OCI-LY3 (cell line): Measurements from ENCODE around the gene CD58.

Experiments used
- H2AFZ ChIP-seq: fragments of 200-600, 300-600 bp; shearing (Covaris generic); 2 replicates; pipeline ENCODE4 v1.6.0; 2014; ENCODE audit warnings: antibody characterized with exemption, low read depth, low read length
- H3K27ac ChIP-seq: fragments of 200-600, 300-600 bp; sonication (generic); 2 replicates; pipeline ENCODE4 v1.5.1; 2014; ENCODE audit warnings: mild to moderate bottlenecking, low read length, moderate library complexity, mixed read lengths
- H3K27me3 ChIP-seq: fragments of 200-600, 300-600 bp; sonication (generic); 2 replicates; pipeline ENCODE4 v1.6.1; 2014; ENCODE audit warnings: low read depth, low read length, mixed read lengths
- H3K36me3 ChIP-seq: fragments of 200-600, 300-600 bp; sonication (generic); replicated peaks from 2 replicates; pipeline ENCODE3; 2014; ENCODE audit warnings: low read depth, low read length, mixed read lengths
- H3K4me1 ChIP-seq: fragments of 300-600, 200-600 bp; sonication (generic); 2 replicates; pipeline ENCODE4 v1.6.1; 2014; ENCODE audit warnings: low read length, mixed read lengths
- H3K4me2 ChIP-seq: fragments of 200-600, 300-600 bp; sonication (generic); 2 replicates; pipeline ENCODE4 v1.6.1; 2014; ENCODE audit warnings: low read length, mixed read lengths
- H3K4me3 ChIP-seq: fragments of 300-600, 200-600 bp; sonication (generic); 2 replicates; pipeline ENCODE4 v1.5.1; 2014; ENCODE audit warnings: antibody characterized with exemption, mild to moderate bottlenecking, low read length, moderate library complexity
- H3K79me2 ChIP-seq: fragments of 300-600, 200-600 bp; shearing (Covaris generic); 2 replicates; pipeline ENCODE4 v1.6.1; 2014; ENCODE audit warnings: mild to moderate bottlenecking, low read length, mixed read lengths
- H3K9ac ChIP-seq: fragments of 300-600, 200-600 bp; shearing (Covaris generic); 2 replicates; pipeline ENCODE4 v1.6.0; 2014; ENCODE audit warnings: mild to moderate bottlenecking, low read length, moderate library complexity
- H3K9me3 ChIP-seq: fragments of 200-600, 300-600 bp; shearing (Covaris generic); 2 replicates; pipeline ENCODE4 v1.6.1; 2014; ENCODE audit warnings: low read length, mixed read lengths; ENCODE audit not compliant: insufficient read depth
- H4K20me1 ChIP-seq: fragments of 200-600, 300-600 bp; sonication (generic); 2 replicates; pipeline ENCODE4 v1.6.1; 2016; ENCODE audit warnings: low read length, mixed read lengths; ENCODE audit not compliant: insufficient read depth
- CTCF ChIP-seq: fragments of 200-600, 300-600 bp; sonication (generic); IDR thresholded peaks from 2 replicates; pipeline ENCODE4 v1.5.1; 2014; ENCODE audit warnings: antibody characterized with exemption, low read length, low read depth
- EZH2phosphoT487 ChIP-seq: fragments of 200-600 bp; shearing (Covaris generic); IDR thresholded peaks from 2 replicates; pipeline ENCODE4 v1.6.1; 2018; ENCODE audit warnings: antibody characterized with exemption, mixed run types, low read depth

The CD58 gene

GRCh38 chr1:116537898-116538297 is 32.9 kb downstream of the CD58 start:
- H3K4me2 ChIP-seq, result peak overlapping the region; percentile 45; the same call in 1 of the 2 replicates
- peaks cover 61% of the 10 kb centered on the region for H3K4me1 ChIP-seq

GRCh38 chr1:116537040-116537831 is 33.6 kb downstream of the CD58 start:
- TF ChIP-seq EZH2phosphoT487, result no peak
- TF ChIP-seq CTCF, result no peak
- peak overlapping the region; percentile 96 for H3K27ac ChIP-seq
- no peaks in the 10 kb centered on the region for H4K20me1 ChIP-seq
- H3K36me3 ChIP-seq, result no peaks in the 10 kb centered on the region
- no peaks in the 10 kb centered on the region for H3K9me3 ChIP-seq
- peak overlapping the region; percentile 72; the same call in 1 of the 2 replicates for H3K9ac ChIP-seq
- no peak overlapping the region for H2AFZ ChIP-seq
- H3K4me1 ChIP-seq, result peaks cover 54% of the 10 kb centered on the region
- H3K4me3 ChIP-seq, result no peak overlapping the region
- no peaks in the 10 kb centered on the region for H3K27me3 ChIP-seq
- 0 out of 2 replicates have a peak overlapping the region, but pooled peaks have one; percentile 45 for H3K4me2 ChIP-seq
- no peaks in the 10 kb centered on the region for H3K79me2 ChIP-seq

More at GRCh38 chr1:116537898-116538297, 32.9 kb downstream of the CD58 start:
- Histone ChIP-seq H3K4me3 (no peak overlapping the region), H2AFZ (no peak overlapping the region), H3K9ac (peak overlapping the region; percentile 72; the same call in 1 of the 2 replicates), H3K36me3 (no peaks in the 10 kb centered on the region), H3K27ac (peak overlapping the region; percentile 96), H4K20me1 (no peaks in the 10 kb centered on the region), H3K79me2 (no peaks in the 10 kb centered on the region), H3K27me3 (no peaks in the 10 kb centered on the region), H3K9me3 (no peaks in the 10 kb centered on the region)
- TF ChIP-seq CTCF (no peak), EZH2phosphoT487 (no peak)

GRCh38 chr1:116534014-116534739 is 36.6 kb downstream of the CD58 start:
- Histone ChIP-seq H4K20me1 (no peaks in the 10 kb centered on the region), H3K4me1 (peaks cover 29% of the 10 kb centered on the region), H3K27ac (no peak overlapping the region), H3K4me3 (no peak overlapping the region), H3K79me2 (no peaks in the 10 kb centered on the region), H3K27me3 (no peaks in the 10 kb centered on the region), H2AFZ (no peak overlapping the region), H3K36me3 (no peaks in the 10 kb centered on the region), H3K9me3 (no peaks in the 10 kb centered on the region), H3K4me2 (no peak overlapping the region), H3K9ac (no peak overlapping the region)
- no peak for TF ChIP-seq EZH2phosphoT487
- TF ChIP-seq CTCF, result no peak

- H3K36me3 ChIP-seq, result no peaks in the 10 kb centered on the region
- no peak overlapping the region for H3K9ac ChIP-seq
- no peaks in the 10 kb centered on the region for H3K27me3 ChIP-seq
- H2AFZ ChIP-seq, result no peak overlapping the region
- no peaks in the 10 kb centered on the region for H3K79me2 ChIP-seq
- TF ChIP-seq CTCF (no peak), EZH2phosphoT487 (no peak)
- H3K27ac ChIP-seq, result no peak overlapping the region
- no peaks in the 10 kb centered on the region for H3K9me3 ChIP-seq
- H4K20me1 ChIP-seq, result no peaks in the 10 kb centered on the region
- H3K4me3 ChIP-seq, result no peak overlapping the region
- peaks cover 21% of the 10 kb centered on the region for H3K4me1 ChIP-seq
- H3K4me2 ChIP-seq, result no peak overlapping the region
These were observed 37.4 kb downstream of the CD58 start for GRCh38 chr1:116533429-116533820.
